SU-DHL-6 (cell line): ENCODE data around the gene KDM4B.

ENCODE experiments used
- CTCF ChIP-seq: fragments of 200-600 bp; sonication (generic); IDR thresholded peaks from one replicate; pipeline ENCODE4 v1.5.1; 2017; ENCODE audit warnings: antibody characterized with exemption, mild to moderate bottlenecking, low read length, moderate library complexity; ENCODE audit not compliant: insufficient read depth, poor library complexity, severe bottlenecking
- EZH2phosphoT487 ChIP-seq: fragments of 200-600 bp; sonication (generic), shearing (Covaris generic); conservative IDR thresholded peaks from 2 replicates; pipeline ENCODE4 v1.6.1; 2018; ENCODE audit warnings: mild to moderate bottlenecking, antibody characterized with exemption, low read length, moderate library complexity, mixed read lengths

- TF ChIP-seq EZH2phosphoT487 (no peak), CTCF (no peak)
Measured at GRCh38 chr19:4930664-4931063, 38.2 kb upstream of the KDM4B start.
